Body of pancreas (tissue), 4 donors: ENCODE results near the gene DAPK1. TPM values are rescaled to one million over a fixed set of nuclear protein-coding genes. Genes with fewer than 3 reads are reported as not detected.
A peak's percentile ranks its signal among the peaks of the same experiment; 100 is the strongest.

Experiments used
- ATAC-seq: fragments of 150-250 bp; one replicate; pipeline ENCODE4 v1.9.1; 2016
- DNase-seq, 4 donors: peaks; one replicate each; pipeline ENCODE4 v3.0.0-alpha.2; 2019
- H3K27ac ChIP-seq, 4 donors: fragments of 200-600 bp; sonication (generic); 1 replicate in 3 of 4; 2 replicates in 1 of 4; pipeline versions ENCODE4 v1.5.1 to v1.6.1; 2016 to 2019; ENCODE audit warnings: mild to moderate bottlenecking in 1 of 4, mixed read lengths in 1 of 4, moderate library complexity in 1 of 4
- H3K27me3 ChIP-seq, 2 donors: fragments of 200-600 bp; sonication (generic); one replicate each; pipeline ENCODE4 v1.6.0; 2016; ENCODE audit warnings: mild to moderate bottlenecking in 1 of 2
- H3K36me3 ChIP-seq, 2 donors: fragments of 200-600 bp; sonication (generic); replicated peaks in 1 of 2; 2 replicates each; pipeline ENCODE4 v1.5.1; 2016; ENCODE audit warnings: low read depth in 2 of 2; ENCODE audit not compliant: insufficient read depth in 1 of 2
- H3K4me1 ChIP-seq: fragments of 200-600 bp; sonication (generic); one replicate; pipeline ENCODE4 v1.6.0; 2016
- H3K4me3 ChIP-seq, 2 donors: fragments of 200-600 bp; sonication (generic); 1 replicate in 1 of 2; 2 replicates in 1 of 2; pipeline ENCODE4 v1.5.1; 2016 to 2019
- H3K9me3 ChIP-seq, 3 donors: fragments of 200-600 bp; sonication (generic); 1 replicate in 2 of 3; 2 replicates in 1 of 3; pipeline ENCODE4 v1.5.1; 2016
- POLR2A ChIP-seq, 3 donors: fragments of 450-650 bp; IDR thresholded peaks; one replicate each; pipeline ENCODE4 v1.6.1; 2016; ENCODE audit warnings: antibody characterized with exemption in 3 of 3, mild to moderate bottlenecking in 2 of 3
- WGBS, 2 donors: methylation state at CpG; one replicate each; pipeline ENCODE4 v1.1.5; 2017; 5-methylcytosine and 5-hydroxymethylcytosine counted together
- intact Hi-C: fragments of 100-400 bp; cut with DNase I; formaldehyde crosslinking; loops from one replicate; pipeline ENCODE4 v1.15.1; 2023
- total RNA-seq, 2 donors: library from RNA; depleted of rRNA; stranded (reverse); fragments of >200 nt; gene quantifications; one replicate each; pipeline ENCODE4 v1.1.0, GENCODE V29; 2016
- TF ChIP-seq, protein P1 (sequence below), 7 experiments: fragments of 450-650 bp in 4 of 7; fragments of 200-600 bp in 3 of 7; sonication (generic) in 3 of 7; IDR thresholded peaks; one replicate each; pipeline ENCODE4 v1.5.1; 2016 to 2019; ENCODE audit warnings: antibody characterized with exemption in 7 of 7

Gene DAPK1
- total RNA-seq, 2 donors from 2014 or later: 79.6 to 152 TPM

DNA sequence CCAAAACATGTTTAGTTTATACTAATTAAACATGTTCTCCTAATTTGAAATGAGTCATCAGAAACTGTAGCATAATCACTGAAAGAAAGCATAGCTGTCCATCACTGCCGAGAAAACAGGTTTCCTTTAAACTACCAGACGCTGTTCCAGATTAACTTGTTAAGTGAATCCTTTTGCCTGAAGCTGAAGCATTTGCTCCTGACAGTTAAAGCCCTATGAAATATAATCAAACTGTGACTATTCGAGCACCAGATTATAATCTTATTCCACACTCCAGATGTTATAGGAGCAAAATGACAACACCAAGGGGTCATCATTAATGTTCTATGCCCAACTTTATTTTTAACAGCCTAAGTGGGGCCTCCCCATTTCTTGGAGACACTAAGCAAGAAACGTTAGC lies 142.3 kb downstream of the DAPK1 start:
- Histone ChIP-seq H3K4me1 (peaks cover 58% of the 10 kb centered on the region), H3K27me3 (no peaks in the 10 kb centered on the region), H3K4me3 (no peak overlapping the region), H3K9me3 (no peaks in the 10 kb centered on the region), H3K27ac (peak overlapping the region; percentile 55 to 81 (median 71)), H3K36me3 (no peaks in the 10 kb centered on the region)
- TF ChIP-seq, protein P1, sequence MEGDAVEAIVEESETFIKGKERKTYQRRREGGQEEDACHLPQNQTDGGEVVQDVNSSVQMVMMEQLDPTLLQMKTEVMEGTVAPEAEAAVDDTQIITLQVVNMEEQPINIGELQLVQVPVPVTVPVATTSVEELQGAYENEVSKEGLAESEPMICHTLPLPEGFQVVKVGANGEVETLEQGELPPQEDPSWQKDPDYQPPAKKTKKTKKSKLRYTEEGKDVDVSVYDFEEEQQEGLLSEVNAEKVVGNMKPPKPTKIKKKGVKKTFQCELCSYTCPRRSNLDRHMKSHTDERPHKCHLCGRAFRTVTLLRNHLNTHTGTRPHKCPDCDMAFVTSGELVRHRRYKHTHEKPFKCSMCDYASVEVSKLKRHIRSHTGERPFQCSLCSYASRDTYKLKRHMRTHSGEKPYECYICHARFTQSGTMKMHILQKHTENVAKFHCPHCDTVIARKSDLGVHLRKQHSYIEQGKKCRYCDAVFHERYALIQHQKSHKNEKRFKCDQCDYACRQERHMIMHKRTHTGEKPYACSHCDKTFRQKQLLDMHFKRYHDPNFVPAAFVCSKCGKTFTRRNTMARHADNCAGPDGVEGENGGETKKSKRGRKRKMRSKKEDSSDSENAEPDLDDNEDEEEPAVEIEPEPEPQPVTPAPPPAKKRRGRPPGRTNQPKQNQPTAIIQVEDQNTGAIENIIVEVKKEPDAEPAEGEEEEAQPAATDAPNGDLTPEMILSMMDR (IDR thresholded peaks at IDR 0.05): no peak
- no peak for TF ChIP-seq POLR2A (IDR thresholded peaks at IDR 0.05)
- intact Hi-C loops: no loop called here
- DNase-seq: no peak
- no peak for ATAC-seq
- WGBS, 2 donors: 29 to 33% methylated on average over 4 of the region's 4 CpGs

DNA sequence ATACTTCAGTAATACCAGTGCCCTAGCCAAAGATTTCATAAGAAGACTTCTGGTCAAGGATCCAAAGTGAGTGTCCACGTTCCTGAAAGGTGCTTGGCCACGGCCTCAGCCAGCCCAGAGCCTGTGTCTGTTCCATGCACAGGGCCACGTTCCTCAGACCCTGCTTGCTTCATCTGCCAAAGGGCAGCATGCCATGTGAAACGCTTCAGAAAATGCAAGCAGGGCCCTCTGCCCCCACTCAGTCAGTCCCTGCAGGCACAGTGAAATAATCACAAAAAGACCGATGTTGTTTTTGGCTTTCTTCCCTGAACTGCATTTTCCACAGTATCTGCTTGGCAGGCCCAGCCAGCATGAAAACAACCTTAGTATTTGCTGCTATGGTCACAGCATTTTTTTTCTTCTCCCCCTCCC lies 142.7 kb downstream of the DAPK1 start:
- Histone ChIP-seq H3K4me3 (no peak overlapping the region), H3K36me3 (no peaks in the 10 kb centered on the region), H3K4me1 (peaks cover 58% of the 10 kb centered on the region), H3K9me3 (no peaks in the 10 kb centered on the region), H3K27ac (peak overlapping the region; percentile 55 to 81 (median 71)), H3K27me3 (no peaks in the 10 kb centered on the region)
- ATAC-seq (peak; percentile 88), DNase-seq (peak; percentile 75 to 85 (median 83))
- intact Hi-C loops: no loop called here
- WGBS, 2 donors: 9 to 16% methylated on average over 4 to 5 of the region's 5 CpGs
- TF ChIP-seq, protein P1 (IDR thresholded peaks at IDR 0.05): peak in 1 of 7 experiments; percentile 8
- TF ChIP-seq POLR2A (IDR thresholded peaks at IDR 0.05): no peak

DNA sequence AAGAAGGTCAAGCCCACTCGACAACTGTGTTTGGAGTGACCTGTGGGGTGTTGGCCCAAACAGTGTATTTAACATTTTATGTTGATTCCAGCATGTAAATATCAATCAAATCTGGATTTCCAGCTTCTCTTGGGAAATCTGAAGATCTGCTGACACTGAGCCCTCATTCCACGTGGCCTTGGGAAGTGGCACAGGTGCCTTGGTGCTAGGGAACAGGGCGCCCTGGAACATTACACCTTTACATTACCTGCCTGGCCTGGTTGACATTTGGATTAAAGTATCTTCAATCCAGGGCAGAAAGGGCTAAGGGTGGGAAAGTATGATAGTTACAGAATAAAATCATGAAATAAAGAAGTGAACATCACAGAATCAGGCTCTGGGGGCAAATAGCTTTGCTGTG lies 143.4 kb downstream of the DAPK1 start:
- H3K4me3 ChIP-seq: no peak overlapping the region
- 41 to 52% methylated on average over 3 of the region's 3 CpGs for WGBS, 2 donors
- intact Hi-C loops: no loop called here
- H3K9me3 ChIP-seq: no peaks in the 10 kb centered on the region
- no peak for TF ChIP-seq POLR2A (IDR thresholded peaks at IDR 0.05)
- TF ChIP-seq, protein P1 (IDR thresholded peaks at IDR 0.05): no peak
- H3K27me3 ChIP-seq: no peaks in the 10 kb centered on the region
- peak; percentile 73 to 84 (median 79) for DNase-seq
- H3K27ac ChIP-seq: peak overlapping the region; percentile 55 to 81 (median 71)
- peaks cover 0 to 2% of the 10 kb centered on the region in 2 donors for H3K36me3 ChIP-seq
- H3K4me1 ChIP-seq: peaks cover 58% of the 10 kb centered on the region
- peak; percentile 77 for ATAC-seq

DNA sequence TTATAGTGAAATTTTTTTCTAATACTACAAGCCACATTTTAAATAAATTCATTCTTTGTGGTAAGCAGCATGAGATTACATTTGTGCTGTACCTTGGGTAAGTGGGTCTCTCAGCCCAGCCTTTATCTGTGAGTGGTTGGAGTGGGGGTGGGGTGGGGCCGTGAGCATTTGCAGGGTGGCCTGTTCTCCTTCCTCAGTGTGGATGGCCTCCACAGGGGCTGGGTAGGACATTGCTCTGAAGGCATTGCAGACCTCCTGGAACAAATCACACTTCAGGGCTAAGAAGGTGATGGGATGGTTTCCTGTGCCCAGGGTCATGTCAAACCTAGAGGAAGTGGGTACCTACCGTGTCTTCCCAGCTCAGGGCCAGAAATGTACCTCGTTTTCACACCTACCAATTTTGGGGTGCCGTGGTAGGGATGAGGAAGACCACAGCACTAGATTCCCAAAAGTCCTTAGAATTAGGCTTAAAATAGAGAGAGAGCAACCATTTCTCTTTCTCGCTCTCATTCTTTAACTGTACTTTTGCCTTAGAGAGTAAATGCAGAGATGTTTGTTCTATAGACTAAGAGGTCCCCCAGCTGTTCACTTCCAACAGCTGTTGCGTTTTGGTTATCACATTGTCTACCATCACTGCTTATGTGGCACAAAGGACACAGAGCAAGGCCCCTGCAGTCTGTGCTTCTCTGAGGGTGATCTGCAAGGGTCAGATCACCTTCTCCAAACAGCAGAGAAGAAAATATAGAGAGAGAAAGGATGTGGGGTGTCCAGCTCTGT lies 144.9 kb downstream of the DAPK1 start:
- 70 to 74% methylated on average over 6 of the region's 6 CpGs for WGBS, 2 donors
- DNase-seq (no peak), ATAC-seq (no peak)
- peaks cover 0 to 6% of the 10 kb centered on the region in 2 donors for H3K36me3 ChIP-seq
- no peak overlapping the region for H3K4me3 ChIP-seq
- peak overlapping the region; percentile 23 to 65 (median 32) for H3K27ac ChIP-seq
- no peaks in the 10 kb centered on the region for H3K27me3 ChIP-seq
- no peak for TF ChIP-seq POLR2A (IDR thresholded peaks at IDR 0.05)
- TF ChIP-seq, protein P1 (IDR thresholded peaks at IDR 0.05): no peak
- intact Hi-C loops: no loop called here
- no peaks in the 10 kb centered on the region for H3K9me3 ChIP-seq
- H3K4me1 ChIP-seq: peaks cover 58% of the 10 kb centered on the region
